ENCODE results near the gene PDE8A. TPM values are rescaled to one million over a fixed set of nuclear protein-coding genes. Genes with fewer than 3 reads are reported as not detected.
"Not testable (repeated sequence)": the region's sequence is repeated elsewhere in the genome, so short reads cannot be mapped to it uniquely, and the experiment has no call there.

PDE8A gene
- total and polyA plus RNA-seq, 5 experiments from 2014 or later: 0.90 to 32.3 (median 3.0) TPM

DNA sequence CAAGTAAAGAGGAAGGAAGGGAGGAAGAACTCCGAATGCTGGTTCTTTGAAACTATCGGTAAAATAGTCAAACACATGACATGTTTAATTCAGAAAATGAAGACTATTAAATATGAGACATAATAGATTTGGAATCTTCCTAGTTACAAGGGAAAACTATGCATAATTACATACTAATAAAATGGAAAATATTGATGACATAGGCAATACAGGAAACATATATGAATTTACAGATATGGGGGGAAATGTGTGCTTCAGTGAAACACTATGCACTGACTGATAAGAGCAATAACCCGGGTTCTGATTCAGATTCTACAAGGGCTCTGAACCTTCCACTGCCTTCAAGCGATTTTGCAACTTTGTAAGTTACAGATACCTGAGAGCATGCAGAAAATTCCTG lies 185.9 kb downstream of the PDE8A start:
- Mint-ChIP-seq H3K36me3 (peaks cover 0 to 24% (median 11%) of the 10 kb centered on the region in 3 donors), H3K27me3 (peaks cover 15 to 39% (median 22%) of the 10 kb centered on the region in 5 donors), H3K4me3 (peak overlapping the region in 4 of 10 donors; percentile 16 to 61 (median 36)), H3K4me1 (peaks cover 0 to 9% (median 3%) of the 10 kb centered on the region in 4 donors), H3K27ac (no peak overlapping the region), H3K9me3 (peaks cover 0 to 37% (median 11%) of the 10 kb centered on the region in 9 donors)
- ATAC-seq: no peak
- DNase-seq: no peak
- POLR2A ChIA-PET: no interaction called here

DNA sequence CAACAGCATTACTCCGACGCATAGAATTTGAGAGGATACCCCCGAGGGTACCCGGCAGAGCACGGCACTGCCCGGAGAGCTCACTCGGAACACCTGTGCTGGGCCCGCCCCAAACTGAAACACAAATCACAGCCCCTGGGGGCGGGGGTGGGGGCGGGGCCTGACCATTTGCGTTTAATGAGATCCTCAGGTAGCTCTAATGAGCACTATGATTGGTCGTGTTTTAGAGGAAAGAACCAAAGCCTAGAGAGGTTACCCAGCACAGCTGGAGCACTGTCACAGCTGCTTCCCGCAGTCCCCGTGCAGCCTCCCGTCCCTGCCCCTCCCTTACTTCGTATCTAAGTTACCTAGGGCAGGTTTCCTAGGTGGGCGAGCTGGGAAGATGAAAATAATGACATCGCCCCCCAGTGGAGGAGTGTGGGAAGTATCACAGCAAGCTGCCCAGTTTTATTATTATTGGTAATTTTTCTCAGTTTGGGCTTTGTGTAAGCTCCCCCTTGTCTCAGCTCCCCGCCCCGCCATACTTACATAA lies 187.1 kb downstream of the PDE8A start:
- H3K4me1 Mint-ChIP-seq: peaks cover 0 to 9% (median 3%) of the 10 kb centered on the region in 4 donors
- H3K27ac Mint-ChIP-seq: no peak overlapping the region
- peak overlapping the region; percentile 39 to 74 (median 62) for H3K4me3 Mint-ChIP-seq
- peaks cover 0 to 36% (median 11%) of the 10 kb centered on the region in 9 donors for H3K9me3 Mint-ChIP-seq
- H3K27me3 Mint-ChIP-seq: peaks cover 19 to 43% (median 30%) of the 10 kb centered on the region in 5 donors
- DNase-seq: peak in 9 of 10 donors; percentile 20 to 70 (median 44)
- peak; percentile 86 to 91 for ATAC-seq
- peaks cover 0 to 30% (median 11%) of the 10 kb centered on the region in 3 donors for H3K36me3 Mint-ChIP-seq
- POLR2A ChIA-PET: no interaction called here

DNA sequence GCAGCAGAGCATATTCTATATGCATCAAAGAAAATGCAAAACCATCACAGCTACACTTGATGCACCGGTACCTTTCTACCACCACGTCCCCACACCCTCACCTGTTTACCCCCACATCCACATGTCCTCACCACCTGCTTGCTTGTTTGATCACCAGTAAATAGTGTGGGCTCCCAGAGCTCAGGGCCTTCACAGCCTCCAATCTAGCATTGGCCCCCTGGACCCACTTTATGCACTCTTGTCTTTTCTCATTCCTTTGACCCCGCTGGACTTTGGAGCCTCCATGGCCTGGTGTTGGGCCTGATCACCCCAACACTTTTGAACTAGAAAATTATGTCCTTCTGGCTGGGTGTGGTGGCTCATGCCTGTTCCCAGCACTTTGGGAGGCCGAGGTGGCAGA lies 190.1 kb downstream of the PDE8A start:
- Mint-ChIP-seq H3K27me3 (peaks cover 19 to 48% (median 33%) of the 10 kb centered on the region in 5 donors), H3K4me1 (peaks cover 0 to 9% (median 3%) of the 10 kb centered on the region in 4 donors), H3K36me3 (peaks cover 0 to 22% (median 11%) of the 10 kb centered on the region in 3 donors), H3K4me3 (no peak overlapping the region), H3K27ac (peak overlapping the region in 1 of 10 donors; percentile 5), H3K9me3 (peaks cover 0 to 31% (median 11%) of the 10 kb centered on the region in 9 donors)
- POLR2A ChIA-PET: no interaction called here
- DNase-seq (no peak), ATAC-seq (no peak)

DNA sequence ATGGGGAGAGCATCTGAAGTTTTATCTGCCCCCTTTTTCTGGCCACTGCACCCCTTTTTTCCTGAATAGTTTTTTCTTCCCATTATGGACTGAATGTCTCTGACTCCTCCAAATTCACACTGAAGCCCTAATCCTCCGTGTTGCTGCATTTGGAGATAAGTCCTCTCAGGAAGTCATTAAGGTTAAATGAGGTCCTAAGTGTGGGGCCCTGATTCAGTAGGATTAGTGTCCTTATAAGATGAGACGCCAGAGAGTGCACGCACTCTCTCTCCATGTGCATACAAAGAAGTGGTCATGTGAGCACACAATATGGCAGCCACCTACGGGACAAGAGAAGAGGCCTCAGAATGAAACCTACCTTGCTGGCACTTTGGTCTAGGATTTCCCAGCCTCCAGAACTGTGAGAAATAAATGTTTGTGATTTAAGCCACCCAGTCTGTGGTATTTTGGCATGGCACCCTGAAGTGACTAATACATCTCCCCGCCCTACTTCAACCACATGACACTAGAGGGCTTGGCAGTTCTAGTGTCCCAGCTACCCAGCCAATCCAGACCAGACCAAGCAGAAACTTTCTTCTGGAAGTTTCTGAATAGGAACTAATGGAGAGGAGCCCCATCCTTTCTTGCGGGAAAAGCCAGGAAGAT lies 191.3 kb downstream of the PDE8A start:
- no peak overlapping the region for H3K27ac Mint-ChIP-seq
- no peak for DNase-seq
- no peak for ATAC-seq
- no peak overlapping the region for H3K4me3 Mint-ChIP-seq
- H3K9me3 Mint-ChIP-seq: peaks cover 0 to 31% (median 11%) of the 10 kb centered on the region in 9 donors
- H3K27me3 Mint-ChIP-seq: peaks cover 19 to 48% (median 26%) of the 10 kb centered on the region in 5 donors
- peaks cover 0 to 9% (median 2%) of the 10 kb centered on the region in 4 donors for H3K4me1 Mint-ChIP-seq
- H3K36me3 Mint-ChIP-seq: peaks cover 0 to 22% (median 11%) of the 10 kb centered on the region in 3 donors
- POLR2A ChIA-PET: no interaction called here

DNA sequence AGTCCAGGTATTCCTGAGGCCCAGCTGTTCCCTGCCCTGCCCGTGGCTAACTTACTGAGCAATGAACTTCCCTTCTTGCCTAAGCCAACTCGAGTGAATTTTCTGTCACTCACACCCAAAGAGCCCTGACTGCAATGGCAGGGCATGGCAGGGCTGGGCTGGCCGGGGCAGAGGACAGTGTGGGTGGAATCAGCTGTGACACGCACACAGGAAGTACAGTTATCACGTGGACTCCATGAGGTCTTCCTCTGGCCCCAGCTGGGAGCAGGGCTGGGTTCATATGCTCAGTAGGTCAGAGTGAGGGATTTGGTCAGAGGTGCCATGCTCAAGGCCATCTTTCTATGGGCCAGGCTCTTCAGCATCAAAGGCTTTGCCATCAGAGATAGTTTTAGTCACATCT lies 192.0 kb downstream of the PDE8A start:
- POLR2A ChIA-PET, DNase-seq, H3K4me3 Mint-ChIP-seq, H3K4me1 Mint-ChIP-seq, ATAC-seq, H3K27ac Mint-ChIP-seq: not testable (repeated sequence)
- peaks cover 0 to 31% (median 11%) of the 10 kb centered on the region in 9 donors for H3K9me3 Mint-ChIP-seq
- H3K27me3 Mint-ChIP-seq: peaks cover 19 to 48% (median 26%) of the 10 kb centered on the region in 5 donors
- peaks cover 0 to 22% (median 11%) of the 10 kb centered on the region in 3 donors for H3K36me3 Mint-ChIP-seq

DNA sequence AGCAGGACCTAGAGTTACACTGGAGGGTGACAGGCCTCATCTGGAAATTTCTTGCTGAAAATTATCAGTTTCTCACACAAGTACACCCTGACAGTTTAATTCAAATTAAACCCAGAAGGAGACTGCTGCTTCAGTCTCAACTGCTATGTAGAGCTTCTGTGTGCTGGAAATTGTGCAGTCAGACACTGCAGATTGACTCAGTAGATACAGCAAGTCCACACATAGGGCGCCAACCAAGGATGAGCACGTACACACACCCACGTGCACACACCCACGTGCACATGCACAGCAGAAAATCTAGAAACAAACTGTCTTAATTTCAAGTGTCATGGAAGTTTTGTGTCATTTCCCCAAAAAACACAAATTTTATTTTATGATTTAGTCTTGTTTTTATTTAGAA lies 192.9 kb downstream of the PDE8A start:
- DNase-seq: no peak

DNA sequence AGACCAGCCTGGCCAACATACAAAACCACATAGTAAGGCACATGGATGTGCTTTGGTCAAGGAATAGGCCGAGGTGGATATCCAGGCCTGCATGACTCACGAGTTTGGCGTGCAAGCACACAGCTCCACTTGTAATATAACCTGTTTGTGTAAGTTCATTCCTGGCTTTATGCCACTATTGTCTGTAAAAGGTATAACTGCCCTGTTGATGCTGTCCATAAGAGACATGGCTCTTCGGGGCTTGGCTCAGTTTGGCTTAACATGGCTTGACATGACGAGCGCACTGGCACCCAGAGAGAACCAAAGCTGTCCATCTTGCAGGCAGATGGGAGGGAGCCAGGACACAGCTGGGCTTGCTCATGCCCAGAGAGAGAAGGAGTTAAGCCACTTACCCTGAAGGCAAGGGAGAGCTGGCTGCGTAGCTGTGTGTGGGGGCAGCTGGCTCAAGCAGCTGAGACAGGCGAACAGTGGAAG lies 195.4 kb downstream of the PDE8A start:
- DNase-seq, H3K4me3 Mint-ChIP-seq, H3K36me3 Mint-ChIP-seq, H3K4me1 Mint-ChIP-seq, POLR2A ChIA-PET, H3K27ac Mint-ChIP-seq, ATAC-seq: not testable (repeated sequence)
- Mint-ChIP-seq H3K27me3 (peaks cover 5 to 27% (median 8%) of the 10 kb centered on the region in 5 donors), H3K9me3 (peaks cover 0 to 16% (median 0%) of the 10 kb centered on the region in 9 donors)

More for the DNA sequence above, 192.9 kb downstream of the PDE8A start:
- Mint-ChIP-seq H3K27ac (no peak overlapping the region), H3K4me1 (no peaks in the 10 kb centered on the region), H3K36me3 (peaks cover 0 to 22% (median 11%) of the 10 kb centered on the region in 3 donors), H3K4me3 (no peak overlapping the region), H3K27me3 (peaks cover 16 to 48% (median 26%) of the 10 kb centered on the region in 5 donors), H3K9me3 (peaks cover 0 to 31% (median 11%) of the 10 kb centered on the region in 9 donors)
- POLR2A ChIA-PET: no interaction called here
- no peak for ATAC-seq

DNA sequence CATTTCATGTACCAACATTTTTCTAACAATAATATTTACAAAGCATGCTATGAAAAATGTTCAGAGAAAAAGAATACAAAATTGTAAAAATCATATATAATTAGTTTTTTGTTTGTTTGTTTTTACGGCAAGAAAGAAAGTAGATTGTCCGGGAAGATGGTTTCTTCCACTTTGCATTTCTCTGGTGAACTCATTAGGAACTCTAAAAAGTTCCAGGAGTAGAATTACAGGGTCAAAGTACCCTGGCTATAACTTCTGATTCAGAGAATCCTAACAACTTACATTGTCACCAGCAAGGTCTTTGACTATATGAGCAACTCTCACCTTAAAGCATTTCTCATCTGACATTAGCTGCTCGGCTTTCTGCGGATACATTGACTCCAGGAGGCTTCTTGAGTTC lies 196.7 kb downstream of the PDE8A start:
- peaks cover 0 to 19% (median 4%) of the 10 kb centered on the region in 5 donors for H3K27me3 Mint-ChIP-seq
- H3K4me1 Mint-ChIP-seq: no peaks in the 10 kb centered on the region
- H3K9me3 Mint-ChIP-seq: peaks cover 0 to 5% (median 0%) of the 10 kb centered on the region in 9 donors
- no peak overlapping the region for H3K27ac Mint-ChIP-seq
- DNase-seq (no peak), ATAC-seq (no peak)
- POLR2A ChIA-PET: no interaction called here
- no peak overlapping the region for H3K4me3 Mint-ChIP-seq
- peaks cover 0 to 2% (median 0%) of the 10 kb centered on the region in 3 donors for H3K36me3 Mint-ChIP-seq

DNA sequence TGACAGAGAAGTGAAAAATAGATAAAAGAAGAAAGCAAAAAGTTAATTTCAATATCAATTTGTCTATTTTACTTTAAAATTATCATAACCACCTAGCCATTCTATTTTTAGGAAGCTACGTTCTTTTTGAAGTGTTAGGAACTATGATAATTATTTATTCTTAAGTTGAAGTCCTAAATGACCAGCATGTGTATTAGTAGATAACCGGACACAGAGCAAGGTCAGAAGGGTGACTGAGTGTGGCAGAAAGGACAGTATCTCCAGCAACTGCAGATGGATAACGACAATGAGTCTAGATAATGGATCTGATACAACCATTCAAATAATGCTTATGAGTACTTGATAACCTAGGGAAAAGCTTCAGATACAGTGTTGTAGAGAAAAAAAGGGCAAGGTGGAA lies 198.0 kb downstream of the PDE8A start:
- POLR2A ChIA-PET: no interaction called here
- Mint-ChIP-seq H3K4me3 (no peak overlapping the region), H3K27ac (no peak overlapping the region), H3K9me3 (no peaks in the 10 kb centered on the region), H3K36me3 (no peaks in the 10 kb centered on the region), H3K27me3 (peaks cover 0 to 9% (median 4%) of the 10 kb centered on the region in 5 donors), H3K4me1 (no peaks in the 10 kb centered on the region)
- no peak for DNase-seq
- ATAC-seq: no peak

DNA sequence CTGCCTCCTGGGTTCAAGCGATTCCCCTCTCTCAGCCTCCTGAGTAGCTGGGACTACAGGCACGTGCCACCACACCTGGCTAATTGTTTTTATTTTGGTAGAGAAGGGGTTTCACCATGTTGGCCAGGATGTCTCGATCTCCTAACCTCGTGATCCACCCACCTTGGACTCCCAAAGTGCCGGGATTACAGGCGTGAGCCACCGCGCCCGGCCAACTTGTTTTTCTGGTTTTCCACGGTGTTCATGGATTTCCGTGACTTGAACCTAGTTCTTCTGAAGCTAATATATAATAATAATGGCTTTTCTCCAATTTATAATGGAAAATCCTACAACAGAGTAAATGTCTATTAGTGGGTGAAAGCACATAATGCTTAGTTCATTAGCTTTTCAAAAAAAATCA lies 203.7 kb downstream of the PDE8A start:
- not testable (repeated sequence) for H3K9me3 Mint-ChIP-seq, H3K4me3 Mint-ChIP-seq, ATAC-seq, H3K36me3 Mint-ChIP-seq, DNase-seq, H3K4me1 Mint-ChIP-seq, H3K27ac Mint-ChIP-seq, H3K27me3 Mint-ChIP-seq
- POLR2A ChIA-PET: interaction anchor here (0.6 kb wide), 1 partner anchor 308 kb away, joined by 3 read pairs; no protein-coding TSS in a partner anchor

DNA sequence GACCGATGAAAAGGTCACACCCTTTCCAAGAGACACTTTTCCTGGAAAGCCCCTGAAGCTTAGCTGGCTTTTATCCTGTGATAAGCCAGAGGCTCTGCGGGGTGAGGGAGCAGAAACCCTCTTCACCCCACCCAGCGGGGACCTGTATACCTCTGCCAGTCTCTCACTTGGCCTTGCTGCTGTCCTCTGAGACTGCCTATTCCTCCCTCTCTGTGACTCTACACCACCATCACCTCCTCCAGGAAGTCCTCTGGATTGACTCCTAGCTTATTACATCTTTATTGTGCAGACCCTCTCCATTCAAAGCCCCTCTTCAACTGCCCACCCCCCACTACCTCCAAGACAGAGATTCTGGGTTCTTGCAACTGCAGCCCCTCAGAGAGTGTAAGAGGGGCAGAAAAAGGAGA lies 206.5 kb downstream of the PDE8A start:
- DNase-seq, H3K36me3 Mint-ChIP-seq, H3K27me3 Mint-ChIP-seq, H3K4me3 Mint-ChIP-seq, H3K27ac Mint-ChIP-seq, H3K4me1 Mint-ChIP-seq, H3K9me3 Mint-ChIP-seq, ATAC-seq, POLR2A ChIA-PET: not testable (repeated sequence)

All from naive thymus-derived CD8-positive, alpha-beta T cell (primary cell).